Activated CD8-positive, alpha-beta T cell treated with anti-CD3 and anti-CD28 coated beads for 36 hours (primary cell): ENCODE data around the gene PRKCE. TPM values are rescaled to one million over a fixed set of nuclear protein-coding genes. Genes with fewer than 3 reads are reported as not detected.

ENCODE experiments used
- ATAC-seq: fragments of 200-7000 bp; cut with Tn5 transposase; one replicate; pipeline ENCODE4 v1.10.0; 2021; ENCODE audit warnings: mild to moderate bottlenecking, moderate library complexity
- CTCF ChIA-PET: fragments of 350-600 bp; sonication (Branson Sonifier 250); formaldehyde crosslinking; loops from one replicate; lab custom pipeline; 2021; ENCODE audit warnings: antibody characterized with exemption; lab: Charles Lee
- POLR2A ChIA-PET: fragments of 350-600 bp; sonication (Branson Sonifier 250); formaldehyde crosslinking; loops from one replicate; lab custom pipeline; 2021; ENCODE audit warnings: antibody characterized with exemption; lab: Charles Lee
- DNase-seq: peaks from one replicate; pipeline ENCODE4 v3.0.0-alpha.2; 2020
- H3K27ac Mint-ChIP-seq: one replicate; pipeline ENCODE4 v1.8.0; 2021; ENCODE audit warnings: mild to moderate bottlenecking, mixed read lengths
- H3K27me3 Mint-ChIP-seq: one replicate; pipeline ENCODE4 v1.8.0; 2021; ENCODE audit warnings: mixed read lengths
- H3K36me3 Mint-ChIP-seq: one replicate; pipeline ENCODE4 v1.8.0; 2021; ENCODE audit warnings: low read depth, mixed read lengths
- H3K4me1 Mint-ChIP-seq: one replicate; pipeline ENCODE4 v1.8.0; 2021; ENCODE audit warnings: low read depth, mixed read lengths
- H3K4me3 Mint-ChIP-seq: one replicate; pipeline ENCODE4 v1.8.0; 2021; ENCODE audit warnings: mild to moderate bottlenecking, moderate library complexity, mixed read lengths
- H3K9me3 Mint-ChIP-seq: one replicate; pipeline ENCODE4 v1.8.0; 2021; ENCODE audit warnings: mixed read lengths
- intact Hi-C: fragments of 100-400 bp; cut with micrococcal nuclease; formaldehyde crosslinking; loops from one replicate; pipeline ENCODE4 v1.10.0; 2022
- total RNA-seq, 2 experiments: library from RNA; stranded (reverse); gene quantifications; one replicate each; pipeline ENCODE4 v1.2.3, GENCODE V29; 2021
- TF ChIP-seq, protein P1 (sequence below): fragments of 200-600 bp; IDR thresholded peaks from one replicate; pipeline ENCODE4 v1.8.0; 2022; ENCODE audit warnings: antibody characterized with exemption, mild to moderate bottlenecking

Gene PRKCE
- total RNA-seq, 2 experiments from 2014 or later: 11.5 to 11.9 TPM

DNA sequence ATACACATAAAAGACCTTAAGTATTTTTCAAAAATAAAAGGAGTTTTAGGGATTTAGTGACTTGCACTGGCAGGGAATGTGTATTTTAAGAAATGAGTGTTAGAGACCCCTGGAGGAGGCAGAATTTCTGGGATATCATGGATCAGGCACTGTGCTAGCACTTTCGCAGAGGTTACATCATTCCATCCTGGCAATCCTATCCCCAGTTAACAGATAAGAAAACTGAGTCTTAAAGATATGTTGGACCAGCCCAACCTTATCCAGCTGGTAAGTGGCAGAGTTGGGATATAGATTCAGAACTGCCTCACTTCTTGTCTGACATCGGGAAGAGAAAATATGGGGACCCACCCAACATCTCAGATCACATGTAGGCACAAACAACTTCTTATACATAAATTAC lies 485.5 kb downstream of the PRKCE start:
- H3K27ac Mint-ChIP-seq: no peak overlapping the region
- ChIA-PET POLR2A (interaction anchor here (0.9 kb wide), 1 partner anchor 11 kb away, joined by 4 read pairs; no protein-coding TSS in a partner anchor), CTCF (no interaction called here)
- ATAC-seq (no peak), DNase-seq (no peak)
- H3K27me3 Mint-ChIP-seq: no peaks in the 10 kb centered on the region
- no peak overlapping the region for H3K4me3 Mint-ChIP-seq
- TF ChIP-seq, protein P1, sequence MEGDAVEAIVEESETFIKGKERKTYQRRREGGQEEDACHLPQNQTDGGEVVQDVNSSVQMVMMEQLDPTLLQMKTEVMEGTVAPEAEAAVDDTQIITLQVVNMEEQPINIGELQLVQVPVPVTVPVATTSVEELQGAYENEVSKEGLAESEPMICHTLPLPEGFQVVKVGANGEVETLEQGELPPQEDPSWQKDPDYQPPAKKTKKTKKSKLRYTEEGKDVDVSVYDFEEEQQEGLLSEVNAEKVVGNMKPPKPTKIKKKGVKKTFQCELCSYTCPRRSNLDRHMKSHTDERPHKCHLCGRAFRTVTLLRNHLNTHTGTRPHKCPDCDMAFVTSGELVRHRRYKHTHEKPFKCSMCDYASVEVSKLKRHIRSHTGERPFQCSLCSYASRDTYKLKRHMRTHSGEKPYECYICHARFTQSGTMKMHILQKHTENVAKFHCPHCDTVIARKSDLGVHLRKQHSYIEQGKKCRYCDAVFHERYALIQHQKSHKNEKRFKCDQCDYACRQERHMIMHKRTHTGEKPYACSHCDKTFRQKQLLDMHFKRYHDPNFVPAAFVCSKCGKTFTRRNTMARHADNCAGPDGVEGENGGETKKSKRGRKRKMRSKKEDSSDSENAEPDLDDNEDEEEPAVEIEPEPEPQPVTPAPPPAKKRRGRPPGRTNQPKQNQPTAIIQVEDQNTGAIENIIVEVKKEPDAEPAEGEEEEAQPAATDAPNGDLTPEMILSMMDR: no peak
- intact Hi-C loops: no loop called here
- H3K36me3 Mint-ChIP-seq: no peaks in the 10 kb centered on the region
- no peaks in the 10 kb centered on the region for H3K4me1 Mint-ChIP-seq
- H3K9me3 Mint-ChIP-seq: no peaks in the 10 kb centered on the region

DNA sequence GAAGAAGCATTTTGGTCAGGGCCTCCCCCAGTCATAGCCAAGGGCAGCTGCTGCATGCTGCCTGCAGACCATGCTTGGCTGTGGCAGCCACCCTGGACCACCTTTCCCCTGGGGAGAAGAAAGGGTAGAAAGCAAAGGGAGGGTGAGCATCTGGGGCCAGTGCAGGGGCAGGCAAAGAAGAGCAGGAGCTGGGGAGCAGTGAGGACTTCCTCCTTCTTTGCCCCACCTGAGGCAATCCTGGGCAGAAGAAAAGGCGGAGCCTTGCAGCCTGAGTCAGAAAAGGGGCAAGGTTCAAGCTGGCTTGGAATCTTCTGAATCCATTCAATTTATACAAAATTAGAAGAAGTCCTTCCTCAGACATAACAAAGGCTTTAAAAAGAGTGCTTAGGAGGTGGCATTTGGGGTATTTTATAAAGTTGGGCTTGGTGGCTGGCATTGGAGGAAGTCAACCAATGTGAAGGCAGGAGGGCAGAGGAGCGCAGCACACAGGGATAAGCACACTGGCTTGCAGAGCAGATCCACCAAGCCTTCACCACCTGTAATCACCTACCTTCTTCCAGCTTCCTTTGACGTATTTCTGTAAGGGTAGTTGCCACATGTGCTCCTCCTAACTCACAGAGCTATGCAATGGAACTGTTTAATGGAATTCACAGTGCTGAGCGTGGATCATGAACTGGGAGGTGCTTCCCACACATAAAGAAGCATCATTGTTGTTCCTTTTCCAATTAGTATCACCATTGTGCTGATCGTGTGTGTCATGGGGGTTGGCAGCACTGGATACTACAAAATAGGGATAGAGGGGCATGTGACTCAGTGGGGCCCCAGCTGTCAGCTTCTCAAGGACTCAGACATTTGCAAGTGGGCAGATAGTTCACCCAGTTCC lies 491.3 kb downstream of the PRKCE start:
- no peak overlapping the region for H3K27ac Mint-ChIP-seq
- ATAC-seq (no peak), DNase-seq (no peak)
- H3K27me3 Mint-ChIP-seq: no peaks in the 10 kb centered on the region
- H3K4me3 Mint-ChIP-seq: no peak overlapping the region
- CTCF ChIA-PET: interaction anchor here (0.7 kb wide), 1 partner anchor 132 kb away, joined by 3 read pairs; no protein-coding TSS in a partner anchor
- intact Hi-C loops: no loop called here
- H3K4me1 Mint-ChIP-seq: peaks cover 28% of the 10 kb centered on the region
- POLR2A ChIA-PET: no interaction called here
- TF ChIP-seq, protein P1: no peak
- H3K36me3 Mint-ChIP-seq: peaks cover 3% of the 10 kb centered on the region
- H3K9me3 Mint-ChIP-seq: no peaks in the 10 kb centered on the region

DNA sequence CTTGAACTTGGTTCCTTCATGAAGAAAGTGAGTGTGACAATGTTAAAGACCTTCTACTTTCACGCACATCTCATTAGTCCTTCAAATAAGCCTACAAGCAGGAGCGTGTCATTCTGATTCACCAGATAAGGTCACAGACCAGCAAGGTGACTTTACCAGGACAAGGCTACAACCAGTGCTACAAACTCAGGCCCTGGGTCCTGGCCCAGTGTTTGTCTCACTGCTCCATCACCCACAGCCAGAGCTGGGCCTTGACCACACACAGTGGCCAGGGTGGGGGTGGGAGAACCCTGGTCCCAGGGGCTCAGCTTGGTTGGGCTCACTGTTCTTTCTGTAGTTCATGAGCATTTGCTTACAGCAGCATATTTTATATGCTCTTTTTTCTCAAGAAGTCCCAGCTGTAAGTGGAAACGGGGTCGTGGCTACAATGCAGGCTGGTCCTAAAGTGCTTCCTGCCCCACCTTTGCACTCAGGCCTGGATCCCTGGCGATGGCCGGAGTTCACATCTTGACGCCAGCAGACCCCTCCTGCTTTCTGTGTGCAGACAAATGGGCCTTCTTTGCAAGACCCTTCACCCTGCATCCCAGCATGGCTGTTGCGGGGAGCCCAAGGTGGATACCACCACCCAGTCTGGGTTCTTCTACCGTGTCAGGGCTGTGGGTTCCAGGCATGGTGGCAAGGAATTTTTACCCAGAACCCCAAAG lies 492.1 kb downstream of the PRKCE start:
- H3K9me3 Mint-ChIP-seq: no peaks in the 10 kb centered on the region
- ChIA-PET POLR2A (interaction anchor here (0.9 kb wide), 1 partner anchor 37 kb away, joined by 4 read pairs; no protein-coding TSS in a partner anchor), CTCF (interaction anchor here (1.3 kb wide), 1 partner anchor 150 kb away, joined by 3 read pairs; no protein-coding TSS in a partner anchor)
- intact Hi-C loops: no loop called here
- no peak overlapping the region for H3K4me3 Mint-ChIP-seq
- no peak overlapping the region for H3K27ac Mint-ChIP-seq
- ATAC-seq (no peak), DNase-seq (no peak)
- peaks cover 28% of the 10 kb centered on the region for H3K4me1 Mint-ChIP-seq
- TF ChIP-seq, protein P1: no peak
- H3K36me3 Mint-ChIP-seq: peaks cover 3% of the 10 kb centered on the region
- no peaks in the 10 kb centered on the region for H3K27me3 Mint-ChIP-seq

DNA sequence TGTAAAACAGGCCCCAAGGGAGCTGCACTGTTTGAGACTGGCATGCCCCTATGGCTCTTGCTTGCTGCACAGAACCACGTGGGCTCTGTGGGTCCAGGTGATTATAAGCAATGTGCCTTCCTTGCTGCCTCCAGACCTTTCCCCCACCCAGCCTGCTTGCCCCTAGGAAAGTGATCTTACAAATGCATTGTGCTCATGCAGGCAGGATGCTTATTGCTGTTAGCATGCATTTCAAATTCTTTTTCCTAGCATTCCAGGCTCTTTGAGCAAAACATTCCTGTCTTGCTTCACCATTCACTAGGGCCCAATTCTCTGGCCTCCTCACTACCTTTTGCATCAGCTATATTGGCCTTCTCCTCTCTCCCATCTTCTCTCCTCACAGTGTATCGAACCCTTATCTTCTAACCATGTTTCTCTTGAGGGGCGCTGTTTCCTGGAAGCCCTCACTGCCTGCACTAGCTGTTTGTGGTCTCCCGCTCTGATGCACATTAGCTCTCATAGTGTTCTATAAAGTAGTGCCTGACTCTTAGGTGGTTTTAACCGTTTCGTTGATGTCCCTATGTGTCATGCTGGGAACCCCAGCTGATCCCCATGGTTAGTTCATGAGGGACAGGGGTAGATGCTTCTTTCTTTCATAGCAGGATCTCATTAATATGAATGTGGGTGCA lies 492.8 kb downstream of the PRKCE start:
- POLR2A ChIA-PET: interaction anchor here (0.9 kb wide), 1 partner anchor 38 kb away, joined by 4 read pairs; no protein-coding TSS in a partner anchor
- intact Hi-C loops: no loop called here
- TF ChIP-seq, protein P1: no peak
- H3K36me3 Mint-ChIP-seq: peaks cover 3% of the 10 kb centered on the region
- no peaks in the 10 kb centered on the region for H3K9me3 Mint-ChIP-seq
- CTCF ChIA-PET: interaction anchor here (1.3 kb wide), 1 partner anchor 151 kb away, joined by 3 read pairs; no protein-coding TSS in a partner anchor
- H3K4me1 Mint-ChIP-seq: peaks cover 28% of the 10 kb centered on the region
- no peak overlapping the region for H3K4me3 Mint-ChIP-seq
- ATAC-seq: peak; percentile 89
- peak; percentile 77 for DNase-seq
- no peaks in the 10 kb centered on the region for H3K27me3 Mint-ChIP-seq
- peak overlapping the region; percentile 36 for H3K27ac Mint-ChIP-seq
